Endometrial microvascular endothelial cells (primary cell): ENCODE results near the gene TMIE. TPM values are rescaled to one million over a fixed set of nuclear protein-coding genes. Genes with fewer than 3 reads are reported as not detected.

ENCODE experiments used
- in situ Hi-C: cut with HindIII; loops from 2 replicates; pipeline ENCODE4 v1.10.0; 2017; ENCODE audit warnings: low sequenced_read_pairs, low pct_unique_long_range_greater_than_20kb; ENCODE audit errors: inconsistent ontology term
- total RNA-seq: library from RNA; depleted of rRNA; stranded (reverse); fragments of >200 nt; gene quantifications from one replicate; pipeline ENCODE4 v1.2.3, GENCODE V29; 2015; ENCODE audit errors: inconsistent ontology term

Gene TMIE
- total RNA-seq, 1 donor from 2014 or later: not detected

DNA sequence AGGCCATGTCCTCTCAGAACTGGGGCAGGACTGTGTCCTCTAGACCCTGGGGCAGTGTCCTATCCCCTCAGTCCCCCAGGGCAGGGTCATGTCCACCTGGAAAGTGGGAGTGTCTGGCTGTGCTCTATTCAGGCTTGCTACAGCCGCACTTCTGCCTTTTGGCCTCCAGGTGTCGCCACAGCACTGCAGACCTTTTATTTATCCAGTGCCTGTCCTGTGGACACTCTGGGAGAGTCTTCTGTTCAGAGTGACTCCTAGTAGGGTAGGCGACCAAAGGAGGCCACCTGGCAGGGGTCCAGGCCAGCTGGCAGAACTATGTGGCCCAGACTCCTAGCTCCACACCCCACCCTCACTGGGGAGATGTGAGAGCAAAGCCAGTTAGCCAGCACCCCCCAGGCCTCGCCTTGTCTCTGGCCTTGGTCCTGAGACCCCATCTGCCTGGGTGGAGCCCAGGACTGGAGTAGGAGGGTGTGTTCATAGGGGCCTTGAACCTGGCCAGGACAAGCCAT is 3.9 kb downstream of the TMIE start:
- in situ Hi-C loops: no loop called here

DNA sequence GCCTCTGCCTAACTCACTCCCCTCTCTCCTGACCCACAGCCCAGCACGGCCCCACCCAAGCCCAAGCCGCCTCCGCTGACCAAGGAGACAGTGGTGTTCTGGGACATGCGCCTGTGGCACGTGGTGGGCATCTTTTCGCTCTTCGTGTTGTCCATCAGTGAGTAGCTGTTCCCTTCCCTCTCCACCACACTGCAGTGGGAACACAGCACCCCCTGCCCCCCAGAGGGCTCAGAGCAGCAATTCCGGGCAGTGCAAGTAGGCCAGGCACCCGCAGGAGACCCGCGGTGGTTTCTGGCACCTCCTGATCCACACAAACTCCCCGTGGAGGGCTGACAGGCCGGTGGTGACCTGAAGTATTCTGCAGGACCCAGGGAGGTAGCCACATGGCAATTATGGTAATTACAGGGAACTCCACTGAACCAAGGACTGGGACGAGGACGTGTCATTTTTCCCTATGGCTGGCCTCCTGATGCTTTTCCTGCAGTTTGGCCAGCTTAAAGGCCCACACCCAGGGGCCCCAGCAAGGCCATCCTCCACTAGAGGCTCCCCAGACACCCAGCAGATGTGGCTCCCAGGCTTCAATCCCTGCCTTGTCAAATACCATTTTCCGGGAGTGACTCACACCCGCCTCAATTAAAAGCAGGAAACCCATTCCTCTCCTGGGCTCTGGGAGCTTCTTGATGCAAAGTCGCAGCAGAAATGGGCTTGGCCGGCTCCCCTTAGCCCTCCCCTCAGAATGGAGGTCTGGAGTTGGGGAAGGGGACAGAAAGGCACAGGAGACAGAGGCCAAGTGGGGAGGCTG is 4.8 kb downstream of the TMIE start:
- in situ Hi-C loops: no loop called here

DNA sequence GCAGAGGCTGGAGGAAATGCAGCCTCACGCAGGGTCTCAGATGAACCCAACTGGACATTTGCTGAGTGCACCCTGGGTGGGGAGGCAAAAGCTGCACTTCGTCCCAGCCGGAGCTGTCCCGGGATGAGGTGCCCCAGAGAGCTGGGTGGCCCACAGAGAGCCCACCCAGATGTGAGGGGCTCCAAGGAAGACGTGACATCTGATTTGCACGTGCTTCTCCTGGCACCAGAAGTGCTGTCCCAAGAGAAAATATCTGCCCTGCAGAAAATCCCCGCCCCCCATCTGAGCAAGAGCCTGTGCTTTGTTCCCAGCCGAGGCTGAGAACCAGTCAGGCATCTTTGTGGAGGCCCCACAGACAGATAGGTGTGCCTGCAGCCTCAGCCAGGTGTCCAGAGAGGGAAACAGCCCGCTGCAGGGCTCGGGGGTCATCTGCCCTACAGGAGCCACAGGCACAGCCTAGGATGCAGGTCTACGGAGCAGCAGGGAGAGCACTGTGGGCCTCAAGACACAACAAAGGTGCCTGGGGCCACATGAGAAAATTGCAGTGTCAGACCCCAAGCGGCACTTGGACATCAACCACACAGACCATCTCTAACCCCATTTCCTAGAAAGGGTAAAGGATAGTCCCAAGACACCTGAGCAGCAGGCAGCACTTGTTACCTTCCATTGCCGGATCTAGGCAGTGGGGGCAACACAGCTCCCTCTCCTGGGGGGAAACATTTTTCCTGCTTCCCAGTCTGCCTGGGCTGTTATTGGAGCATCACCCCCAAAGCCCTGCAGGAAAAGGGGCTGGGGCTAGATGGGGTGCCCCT is 5.8 kb downstream of the TMIE start:
- in situ Hi-C loops: no loop called here

DNA sequence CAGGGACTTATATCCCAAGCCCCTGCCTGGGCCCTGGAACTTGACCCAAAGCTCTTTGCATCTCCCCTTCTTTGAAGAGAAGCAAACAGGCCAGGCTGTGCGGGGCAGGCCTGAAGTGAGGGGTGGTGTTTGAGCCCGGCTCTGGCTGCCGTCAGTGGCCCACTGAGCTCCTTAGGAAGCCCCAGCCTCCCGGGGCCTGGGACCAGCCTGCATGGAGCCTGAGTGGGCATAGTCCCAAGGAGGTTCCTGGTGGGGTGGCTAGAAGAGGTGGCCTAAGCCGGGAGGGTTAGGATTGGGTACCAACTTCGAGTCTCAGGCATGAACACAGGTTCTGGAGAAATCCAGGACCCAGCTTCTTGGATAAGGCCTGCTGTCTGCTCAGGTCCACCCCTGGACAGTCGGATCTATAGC is 6.4 kb downstream of the TMIE start:
- in situ Hi-C loops: no loop called here

DNA sequence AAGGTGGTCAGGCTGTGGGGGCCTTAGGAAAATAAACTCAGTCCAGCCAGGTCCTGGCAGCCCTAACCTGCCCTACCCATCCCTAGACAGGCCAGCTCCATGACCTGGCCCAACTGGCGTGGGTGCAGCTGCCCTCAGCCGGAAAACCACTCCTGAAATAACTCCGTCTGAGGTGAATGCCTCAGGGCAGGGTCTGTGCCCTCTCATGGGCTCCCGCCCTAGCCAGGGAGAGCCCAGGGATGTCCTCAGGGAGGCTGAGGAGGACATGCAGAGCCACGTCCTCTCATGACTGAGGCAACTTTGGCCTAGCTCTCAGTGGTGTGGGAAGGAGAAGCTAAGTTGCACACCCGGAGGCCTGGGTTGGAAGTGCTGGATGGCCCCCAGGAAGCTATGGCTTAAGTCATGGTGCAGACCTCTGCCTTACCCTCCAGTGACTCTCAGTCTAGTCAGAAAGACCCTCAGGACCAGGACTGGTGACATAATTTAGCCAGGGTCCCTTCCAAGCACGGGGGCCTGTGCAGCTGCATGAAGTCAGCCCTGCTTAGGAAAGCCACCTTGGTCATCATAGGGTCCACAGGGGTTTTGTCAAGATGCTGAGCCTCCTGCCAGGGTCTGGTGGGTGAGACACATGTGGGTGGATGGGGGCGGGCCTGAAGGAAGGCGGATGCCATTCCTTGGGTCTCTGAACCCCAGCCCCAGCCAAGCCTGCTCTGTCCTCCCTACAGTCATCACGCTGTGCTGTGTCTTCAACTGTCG is 7.4 kb downstream of the TMIE start:
- in situ Hi-C loops: no loop called here

DNA sequence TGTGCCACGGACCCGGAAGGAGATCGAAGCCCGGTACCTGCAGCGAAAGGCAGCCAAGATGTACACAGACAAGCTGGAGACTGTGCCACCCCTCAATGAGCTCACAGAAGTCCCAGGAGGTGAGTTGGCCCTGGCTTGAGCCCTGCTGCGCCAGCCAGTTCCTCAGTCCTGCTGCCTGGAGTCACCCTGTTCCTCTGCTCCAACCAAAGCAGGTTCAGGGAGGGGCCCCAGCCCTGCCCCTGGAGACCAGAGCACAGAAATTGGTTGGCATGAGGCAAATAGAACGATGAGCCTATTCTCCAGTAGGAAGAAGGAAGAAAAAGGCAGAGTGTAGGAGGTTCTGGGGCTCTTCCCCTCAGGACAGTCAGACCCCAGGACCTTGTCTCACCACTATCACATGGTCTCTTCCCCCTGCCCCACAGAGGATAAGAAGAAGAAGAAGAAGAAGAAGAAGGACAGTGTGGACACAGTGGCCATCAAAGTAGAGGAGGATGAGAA is 8.0 kb downstream of the TMIE start:
- in situ Hi-C loops: no loop called here

DNA sequence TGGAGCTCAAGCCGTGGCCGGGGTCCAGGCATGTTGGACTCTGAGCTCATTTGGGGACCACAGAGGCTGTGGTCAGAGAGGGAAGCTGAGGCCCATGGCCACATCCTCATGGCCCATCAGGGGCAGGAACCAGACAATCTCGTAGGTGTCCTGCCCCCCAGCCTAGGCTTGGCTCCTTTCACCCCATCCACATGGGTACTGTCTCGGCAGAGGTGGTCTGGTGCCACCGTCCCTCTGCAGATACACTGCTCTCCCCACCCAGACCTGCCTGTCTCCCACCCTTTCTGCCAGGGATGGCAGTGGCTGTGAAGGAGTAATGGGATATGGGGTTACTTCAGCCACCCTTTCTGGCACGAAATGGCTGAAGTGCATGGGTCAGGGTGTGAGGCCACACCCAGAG is 8.5 kb downstream of the TMIE start:
- in situ Hi-C loops: no loop called here

DNA sequence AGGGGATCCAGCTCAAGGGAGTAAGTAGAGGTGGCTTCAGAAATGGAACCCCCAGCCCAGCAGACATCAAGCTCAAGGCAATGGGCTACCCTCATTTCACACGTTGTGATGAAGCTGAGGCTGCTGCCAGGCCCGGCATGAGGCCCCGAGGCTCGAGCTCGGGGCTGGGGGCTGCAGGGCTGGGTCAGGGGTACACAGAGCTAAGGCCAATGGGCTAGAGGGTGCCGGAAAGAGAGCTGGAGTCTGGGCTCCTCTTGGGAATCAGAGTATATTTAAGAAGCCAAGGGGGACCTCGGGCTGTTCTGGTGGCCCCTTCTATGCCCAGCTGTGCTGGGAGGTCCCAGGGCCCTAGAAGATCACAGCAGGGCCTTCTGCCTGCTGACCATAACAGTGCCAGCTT is 9.0 kb downstream of the TMIE start:
- in situ Hi-C loops: no loop called here

DNA sequence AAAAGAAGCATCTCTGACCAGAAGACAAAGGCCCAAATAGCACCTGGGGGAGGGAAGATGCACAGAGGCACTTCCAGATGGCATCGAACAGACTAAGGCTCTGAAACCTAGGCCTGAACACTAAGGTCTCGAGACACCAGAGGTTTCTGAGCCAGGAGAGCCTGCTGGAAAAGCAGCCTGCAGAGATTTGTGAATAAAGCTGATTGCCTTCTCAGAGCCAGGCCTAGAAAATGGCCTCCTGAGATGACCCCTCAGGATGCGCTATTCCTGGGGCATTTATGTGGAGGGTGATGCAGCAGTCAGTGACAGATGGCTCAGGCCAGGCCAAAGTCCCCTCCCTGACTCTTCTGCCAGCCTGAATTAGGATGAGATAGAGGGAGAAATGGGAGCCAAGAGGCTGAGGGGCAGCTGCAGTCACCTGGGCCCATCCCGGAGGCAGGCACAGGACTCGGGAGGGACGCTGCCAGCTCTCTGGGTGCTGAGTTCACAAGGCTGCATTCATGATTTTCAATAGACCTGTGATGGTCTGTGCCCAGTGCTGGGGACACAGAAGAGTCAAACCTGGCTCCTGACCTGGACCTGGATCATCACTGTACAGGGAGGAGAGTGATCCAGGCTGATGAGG is 9.6 kb downstream of the TMIE start:
- in situ Hi-C loops: no loop called here

DNA sequence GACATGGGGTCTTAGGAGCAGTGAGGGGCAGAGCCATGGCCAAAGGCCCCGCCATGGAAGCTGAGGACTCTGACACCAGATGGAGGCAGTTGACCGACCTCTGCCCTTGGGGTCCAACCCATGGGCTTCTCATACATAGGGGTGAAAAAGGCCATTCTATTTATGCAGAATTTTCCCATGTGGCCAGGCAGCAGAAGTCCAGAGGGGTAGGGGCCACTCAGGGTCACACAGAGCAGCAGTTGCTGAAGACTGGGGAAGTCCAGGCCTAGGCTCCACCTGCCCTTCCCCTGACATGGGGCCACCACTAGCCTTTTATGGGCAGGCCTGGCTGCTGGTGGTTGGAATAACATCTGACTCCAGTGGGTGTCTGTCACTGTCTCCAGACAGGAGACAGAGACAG is 10.1 kb downstream of the TMIE start:
- in situ Hi-C loops: no loop called here

DNA sequence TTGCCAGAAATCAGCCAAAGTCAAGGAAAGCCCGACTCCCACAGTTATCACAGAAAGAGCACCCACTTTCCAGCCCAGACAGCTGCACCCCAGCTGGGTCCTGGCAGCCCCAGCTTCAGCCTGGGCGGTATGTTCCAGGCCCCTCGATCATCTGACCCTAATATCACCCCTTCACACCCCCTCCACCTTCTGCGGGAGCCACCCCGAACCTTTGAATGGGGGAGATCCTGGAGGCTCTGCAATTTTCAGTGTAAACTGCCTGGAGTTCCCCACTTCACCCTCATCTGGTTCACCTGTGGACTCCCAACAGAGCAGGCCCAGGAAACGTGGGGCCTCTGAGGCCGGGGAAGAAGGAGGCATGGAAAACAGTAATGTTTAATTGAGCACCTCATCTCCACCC is 10.6 kb downstream of the TMIE start:
- in situ Hi-C loops: no loop called here

DNA sequence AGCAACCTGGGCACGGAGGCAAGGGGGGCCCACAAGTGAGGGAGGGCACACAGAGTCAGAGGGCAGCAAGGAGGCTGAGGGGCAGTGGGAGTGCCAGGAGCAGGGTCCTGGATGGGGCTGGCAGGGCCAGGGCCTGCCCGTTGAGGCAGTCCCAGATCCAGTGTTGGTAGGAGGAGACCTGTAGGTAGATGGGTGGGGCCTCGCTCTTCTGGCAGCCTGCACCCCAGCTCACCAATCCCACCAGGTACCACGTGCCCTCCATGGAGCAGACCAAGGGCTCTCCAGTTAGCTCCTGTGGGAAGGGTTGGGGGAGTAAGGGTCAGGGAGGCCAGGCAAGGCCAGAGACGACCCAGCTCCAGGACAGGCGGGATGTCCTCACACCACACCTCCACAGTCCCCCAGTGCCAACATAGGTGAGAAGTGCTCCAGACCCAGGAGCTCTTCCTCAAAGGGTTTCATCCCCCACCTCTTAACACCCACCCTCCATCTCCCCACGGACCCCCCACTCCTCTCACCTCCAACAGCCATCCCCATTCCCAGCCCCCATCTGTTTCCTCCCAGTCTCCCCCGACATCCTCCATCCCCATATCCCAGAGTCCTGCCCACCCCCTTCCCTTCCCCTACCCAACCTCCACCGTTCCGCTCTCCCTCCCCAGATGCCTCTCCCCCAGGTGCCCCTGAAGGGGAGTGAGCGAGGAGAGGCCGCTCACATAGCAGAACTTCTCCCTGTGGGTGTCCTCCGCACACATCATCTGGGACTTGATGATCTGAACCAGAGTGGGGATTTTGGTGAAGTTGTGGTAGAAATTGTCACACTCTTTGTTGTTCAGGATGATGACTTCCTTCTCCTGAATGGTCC is 11.2 kb downstream of the TMIE start:
- in situ Hi-C loops: no loop called here

DNA sequence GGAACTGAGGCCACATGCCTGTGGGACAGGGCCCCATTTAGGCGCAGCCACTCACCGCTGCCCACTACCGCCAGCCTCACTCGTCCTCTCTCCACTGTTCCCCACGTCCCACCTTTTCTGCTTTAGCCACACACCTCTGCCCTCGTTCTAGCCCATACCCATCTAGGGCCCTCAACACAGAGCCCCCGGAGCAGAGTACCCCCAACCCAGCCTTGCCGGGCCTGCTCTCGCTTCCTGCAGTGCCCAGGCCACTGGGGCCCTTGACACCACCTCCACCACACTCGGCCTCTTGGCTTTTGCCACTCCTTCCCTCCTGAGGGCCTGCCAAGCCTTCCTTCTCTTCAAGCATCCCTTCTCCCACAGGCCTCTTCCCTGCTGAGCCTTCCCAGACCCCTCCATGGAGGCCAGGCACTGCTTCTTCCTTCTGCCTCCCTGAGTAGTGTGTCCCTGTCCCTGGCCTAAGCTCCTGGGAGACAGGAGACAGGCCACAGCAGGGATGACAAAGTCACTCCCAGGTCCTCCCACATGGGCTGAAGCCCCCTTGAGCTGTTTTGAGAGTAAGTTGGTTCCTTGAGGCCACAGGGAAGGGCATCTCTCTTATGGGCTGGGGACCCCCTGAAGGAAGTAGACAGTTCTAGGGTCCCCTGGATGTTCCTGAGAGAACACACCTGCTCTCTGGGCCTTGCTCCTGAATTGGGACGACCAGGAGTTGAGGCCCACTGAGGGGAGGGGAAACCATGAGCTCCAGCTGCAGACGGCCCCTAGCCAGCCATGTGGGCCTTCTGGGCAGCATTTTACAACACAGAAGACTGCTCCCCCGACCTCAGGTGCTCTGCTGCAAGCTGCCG is 12.1 kb downstream of the TMIE start:
- in situ Hi-C loops: no loop called here

DNA sequence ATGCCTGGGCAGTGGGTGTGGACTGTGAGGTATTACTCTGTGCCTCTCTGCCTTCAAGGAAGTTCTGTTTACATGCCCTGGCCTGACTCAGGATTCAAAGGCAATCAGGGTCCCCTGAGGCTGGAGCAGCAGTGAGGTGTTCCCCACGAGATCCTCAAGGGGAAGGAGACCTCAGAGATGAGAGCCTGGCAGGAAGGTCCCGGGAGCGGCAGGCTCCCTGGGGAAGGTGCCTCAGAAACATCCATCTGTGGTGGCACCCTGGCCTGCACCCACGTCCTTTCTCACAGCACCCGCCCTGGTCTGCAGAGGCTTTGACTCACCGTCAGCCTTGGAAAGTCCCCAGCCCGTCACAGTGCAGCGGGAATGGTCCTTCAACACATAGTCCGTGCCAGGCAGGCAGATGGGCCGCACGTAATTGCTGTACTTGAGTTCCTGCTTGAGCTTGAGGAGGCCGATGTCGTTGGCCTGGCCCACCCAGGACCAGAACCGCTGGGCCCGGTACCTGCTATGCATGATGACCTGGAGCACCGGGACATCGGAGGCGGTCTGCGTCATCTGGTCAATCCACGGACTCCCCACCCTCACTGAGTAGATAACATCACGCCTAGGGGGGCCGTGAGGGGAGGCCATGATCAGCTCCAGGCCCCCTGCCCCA is 12.8 kb downstream of the TMIE start:
- in situ Hi-C loops: no loop called here

DNA sequence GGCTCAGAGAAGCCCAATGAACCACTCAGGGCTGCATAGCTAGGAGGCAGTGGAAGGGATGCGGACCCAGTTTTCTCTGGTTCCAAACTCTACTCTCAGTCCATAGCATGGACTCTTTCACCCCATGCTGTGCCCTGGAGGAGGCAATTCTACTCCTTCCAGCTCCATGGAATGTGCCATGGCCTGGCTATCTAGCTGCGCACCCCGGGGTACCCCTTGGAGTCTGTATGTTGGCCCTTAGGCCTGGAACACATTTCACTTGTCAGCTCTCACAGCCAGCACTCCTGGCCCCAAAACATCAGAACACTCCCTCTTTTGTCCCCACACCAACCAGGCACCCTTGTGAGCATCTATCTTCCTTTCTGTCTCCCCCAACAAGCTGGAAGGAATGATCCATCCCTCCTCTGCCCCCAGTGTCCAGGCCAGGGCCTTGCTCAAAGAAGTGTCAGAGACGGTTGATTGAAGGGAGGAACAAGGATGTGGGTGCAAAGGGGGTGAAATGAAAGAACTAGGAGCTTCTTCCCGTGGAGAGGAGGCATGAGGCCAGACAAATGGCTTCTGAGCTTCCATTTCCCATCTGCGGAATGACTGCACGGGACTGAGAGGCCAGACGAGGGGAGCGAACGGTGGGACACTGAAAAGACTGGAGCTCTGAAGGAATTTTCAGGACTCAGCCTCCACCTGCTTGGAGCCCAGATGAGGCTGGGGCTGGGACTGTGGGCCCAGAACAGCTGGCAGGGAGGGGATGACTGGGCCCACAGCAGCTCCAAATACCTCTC is 13.7 kb downstream of the TMIE start:
- in situ Hi-C loops: no loop called here
